ENCODE measurements around the gene GRAMD1B. TPM values are rescaled to one million over a fixed set of nuclear protein-coding genes. Genes with fewer than 3 reads are reported as not detected.
A peak's percentile ranks its signal among the peaks of the same experiment; 100 is the strongest.

Gene GRAMD1B
- total RNA-seq, 2 donors from 2014 or later, result 28.8 to 39.6 TPM

GRCh38 chr11:123536690-123537437, 106.8 kb downstream of the GRAMD1B start:
- H3K27me3 Mint-ChIP-seq (ENCODE audit: insufficient read depth), result peaks cover 2% of the 10 kb centered on the region
- no peak for TF ChIP-seq CTCF (conservative IDR thresholded peaks at IDR 0.05)
- no peak overlapping the region for H3K27ac ChIP-seq (ENCODE audit: low read depth, low read length)
- no peak overlapping the region for H3K9ac ChIP-seq (ENCODE audit: extremely low read depth, low read length, poor library complexity, severe bottlenecking)
- 75 to 86% methylated on average over 1 to 2 of the region's 2 CpGs for WGBS, 2 experiments (ENCODE audit: insufficient coverage in 1 of 2, insufficient read length in 1 of 2)
- no peaks in the 10 kb centered on the region for H3K9me3 ChIP-seq (ENCODE audit: control insufficient read depth, low read length)
- peaks cover 8% of the 10 kb centered on the region for H3K36me3 ChIP-seq (ENCODE audit: control insufficient read depth, insufficient read depth, low read length)
- no peak overlapping the region for H3K4me3 Mint-ChIP-seq
- H3K4me1 ChIP-seq (ENCODE audit: control insufficient read depth, insufficient read depth, low read length), result no peaks in the 10 kb centered on the region
- H3K4me3 ChIP-seq (ENCODE audit: low read length), result no peak overlapping the region
- peak overlapping the region; percentile 37 for H3K27ac Mint-ChIP-seq
- no peak for DNase-seq
- no peaks in the 10 kb centered on the region for H3K36me3 Mint-ChIP-seq (ENCODE audit: low read depth)
- H3K9me3 Mint-ChIP-seq, result no peaks in the 10 kb centered on the region
- H3K4me1 Mint-ChIP-seq, result peaks cover 9% of the 10 kb centered on the region
- no peaks in the 10 kb centered on the region for H3K27me3 ChIP-seq (ENCODE audit: control insufficient read depth, insufficient read depth, low read length, poor library complexity, severe bottlenecking)

- Histone ChIP-seq H3K27ac (ENCODE audit: low read depth, low read length) (no peak overlapping the region), H3K27me3 (ENCODE audit: control insufficient read depth, insufficient read depth, low read length, poor library complexity, severe bottlenecking) (no peaks in the 10 kb centered on the region), H3K4me3 (ENCODE audit: low read length) (no peak overlapping the region), H3K9me3 (ENCODE audit: control insufficient read depth, low read length) (no peaks in the 10 kb centered on the region), H3K4me1 (ENCODE audit: control insufficient read depth, insufficient read depth, low read length) (no peaks in the 10 kb centered on the region), H3K36me3 (ENCODE audit: control insufficient read depth, insufficient read depth, low read length) (no peaks in the 10 kb centered on the region), H3K9ac (ENCODE audit: extremely low read depth, low read length, poor library complexity, severe bottlenecking) (no peak overlapping the region)
- no peaks in the 10 kb centered on the region for H3K27me3 Mint-ChIP-seq (ENCODE audit: insufficient read depth)
- no peaks in the 10 kb centered on the region for H3K36me3 Mint-ChIP-seq (ENCODE audit: low read depth)
- 91 to 97% methylated on average over 3 to 4 of the region's 4 CpGs for WGBS, 2 experiments (ENCODE audit: insufficient coverage in 1 of 2, insufficient read length in 1 of 2)
- TF ChIP-seq CTCF (conservative IDR thresholded peaks at IDR 0.05), result no peak
- no peaks in the 10 kb centered on the region for H3K9me3 Mint-ChIP-seq
- peaks cover 9% of the 10 kb centered on the region for H3K4me1 Mint-ChIP-seq
- DNase-seq, result no peak
- no peak overlapping the region for H3K4me3 Mint-ChIP-seq
- H3K27ac Mint-ChIP-seq, result no peak overlapping the region
Observed at GRCh38 chr11:123537726-123538125, 107.7 kb downstream of the GRAMD1B start.

GRCh38 chr11:123543797-123544196, 113.7 kb downstream of the GRAMD1B start:
- Histone ChIP-seq H3K4me3 (ENCODE audit: low read length) (no peak overlapping the region), H3K4me1 (ENCODE audit: control insufficient read depth, insufficient read depth, low read length) (peaks cover 10% of the 10 kb centered on the region), H3K9ac (ENCODE audit: extremely low read depth, low read length, poor library complexity, severe bottlenecking) (no peak overlapping the region), H3K27ac (ENCODE audit: low read depth, low read length) (no peak overlapping the region), H3K27me3 (ENCODE audit: control insufficient read depth, insufficient read depth, low read length, poor library complexity, severe bottlenecking) (no peaks in the 10 kb centered on the region), H3K9me3 (ENCODE audit: control insufficient read depth, low read length) (no peaks in the 10 kb centered on the region), H3K36me3 (ENCODE audit: control insufficient read depth, insufficient read depth, low read length) (peaks cover 20% of the 10 kb centered on the region)
- no peaks in the 10 kb centered on the region for H3K9me3 Mint-ChIP-seq
- H3K36me3 Mint-ChIP-seq (ENCODE audit: low read depth), result no peaks in the 10 kb centered on the region
- H3K4me1 Mint-ChIP-seq, result peaks cover 5% of the 10 kb centered on the region
- TF ChIP-seq CTCF (conservative IDR thresholded peaks at IDR 0.05), result no peak
- H3K27me3 Mint-ChIP-seq (ENCODE audit: insufficient read depth), result no peaks in the 10 kb centered on the region
- H3K27ac Mint-ChIP-seq, result no peak overlapping the region
- no peak overlapping the region for H3K4me3 Mint-ChIP-seq
- DNase-seq, result no peak
- 89 to 95% methylated on average over 4 of the region's 4 CpGs for WGBS, 2 experiments (ENCODE audit: insufficient coverage in 1 of 2, insufficient read length in 1 of 2)
